Transverse colon (tissue), 4 donors: ENCODE measurements around the gene GNAS. TPM values are rescaled to one million over a fixed set of nuclear protein-coding genes. Genes with fewer than 3 reads are reported as not detected.
"Not testable (repeated sequence)": the region's sequence is repeated elsewhere in the genome, so short reads cannot be mapped to it uniquely, and the experiment has no call there.

Experiments used
- DNase-seq: peaks from one replicate; pipeline ENCODE4 v3.0.0-alpha.2; 2019
- H3K27ac ChIP-seq, 4 donors: fragments of 200-600 bp; sonication (generic); 2 replicates each; pipeline ENCODE4 v1.5.1; 2016 to 2018; ENCODE audit warnings: inconsistent platforms in 4 of 4
- H3K27me3 ChIP-seq: fragments of 200-600 bp; sonication (generic); 2 replicates; pipeline ENCODE4 v1.5.1; 2017; ENCODE audit warnings: inconsistent platforms
- H3K36me3 ChIP-seq, 4 donors: fragments of 200-600 bp; sonication (generic); 2 replicates each; pipeline ENCODE4 v1.5.1; 2017 to 2019; ENCODE audit warnings: inconsistent platforms in 4 of 4
- H3K4me1 ChIP-seq, 4 donors: fragments of 200-600 bp; sonication (generic); 2 replicates each; pipeline ENCODE4 v1.5.1; 2017 to 2020; ENCODE audit warnings: inconsistent platforms in 4 of 4
- H3K4me3 ChIP-seq, 4 donors: fragments of 200-600 bp; sonication (generic); 1 replicate in 1 of 4; 2 replicates in 3 of 4; pipeline versions ENCODE4 v1.5.1 to v1.6.1; 2017 to 2019; ENCODE audit warnings: inconsistent platforms in 4 of 4
- H3K9me3 ChIP-seq, 2 donors: fragments of 200-600 bp; sonication (generic); 2 replicates each; pipeline ENCODE4 v1.5.1; 2017 to 2019; ENCODE audit warnings: inconsistent platforms in 2 of 2
- EP300 ChIP-seq: sonication (generic); formaldehyde crosslinking; IDR thresholded peaks from one replicate; pipeline ENCODE4 v1.6.1; 2017; ENCODE audit warnings: antibody characterized with exemption, low read depth
- POLR2A ChIP-seq: fragments of 450-650 bp; IDR thresholded peaks from one replicate; pipeline ENCODE4 v1.6.1; 2016; ENCODE audit warnings: antibody characterized with exemption, mild to moderate bottlenecking, moderate library complexity
- POLR2AphosphoS5 ChIP-seq, 3 donors: sonication (generic); formaldehyde crosslinking; IDR thresholded peaks; one replicate each; pipeline ENCODE4 v1.6.1; 2016; ENCODE audit warnings: antibody characterized with exemption in 3 of 3
- WGBS, 2 donors: methylation state at CpG; one replicate each; pipeline ENCODE4 v1.1.5; 2018; ENCODE audit warnings: low coverage in 1 of 2; 5-methylcytosine and 5-hydroxymethylcytosine counted together
- in situ Hi-C, 4 donors: fragments of 200-750 bp; cut with MboI; loops; one replicate each; pipeline versions ENCODE4 v1.15.0 to v1.15.1; 2017; ENCODE audit warnings: low sequenced_read_pairs in 3 of 4, low pct_ligation_motif_present in 1 of 4, low pct_unique_long_range_greater_than_20kb in 1 of 4
- intact Hi-C: fragments of 100-400 bp; cut with DNase I; formaldehyde crosslinking; loops from one replicate; pipeline ENCODE4 v1.15.1; 2023; ENCODE audit warnings: low total_unique reads
- total RNA-seq, 4 donors: library from RNA; depleted of rRNA; stranded (reverse); fragments of >200 nt; gene quantifications; one replicate each; pipeline ENCODE4 v1.1.0, GENCODE V29; 2016
- TF ChIP-seq, protein P1 (sequence below), 5 experiments: fragments of 200-600 bp in 3 of 5; fragments of 450-650 bp in 2 of 5; sonication (generic) in 3 of 5; IDR thresholded peaks; 1 replicate in 2 of 5; 2 replicates in 3 of 5; pipeline ENCODE4 v1.5.1; 2016 to 2017; ENCODE audit warnings: antibody characterized with exemption in 5 of 5, inconsistent platforms in 3 of 5, mild to moderate bottlenecking in 2 of 5, moderate library complexity in 1 of 5

The GNAS gene
- total RNA-seq, 4 donors from 2014 or later = 501 to 716 (median 535) TPM

DNA sequence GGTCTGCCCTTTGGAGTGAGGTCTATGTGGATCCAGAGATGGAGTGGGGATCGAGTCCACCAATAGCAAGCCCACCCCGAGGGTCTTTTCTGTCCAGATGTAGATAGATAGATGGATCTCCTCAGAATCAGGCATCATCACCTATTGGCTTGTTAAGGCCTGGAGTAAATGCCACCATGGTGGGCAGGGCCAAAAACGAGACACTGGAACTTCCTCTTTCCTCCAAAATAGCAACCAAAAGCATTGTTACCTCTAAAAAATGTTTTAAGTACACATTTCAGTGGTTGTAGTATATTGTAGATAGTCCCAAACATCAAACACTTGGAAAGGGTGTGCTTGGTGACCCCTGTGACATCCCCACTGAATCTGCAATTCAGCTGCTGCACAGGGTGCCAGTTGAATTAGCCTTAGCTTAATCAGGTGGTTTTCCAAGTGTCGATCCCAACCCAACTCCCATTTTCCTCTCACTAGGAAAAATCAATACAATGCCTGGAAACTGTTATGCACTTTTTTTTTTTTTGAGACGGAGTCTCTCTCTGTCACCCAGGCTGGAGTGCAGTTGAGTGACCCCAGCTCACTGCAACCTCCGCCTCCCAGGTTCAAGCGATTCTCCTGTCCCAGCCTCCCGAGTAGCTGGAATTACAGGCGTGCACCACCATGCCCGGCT is 93.6 kb downstream of the GNAS start:
- 85 to 90% methylated on average over 2 to 10 of the region's 10 CpGs for WGBS, 2 donors

DNA sequence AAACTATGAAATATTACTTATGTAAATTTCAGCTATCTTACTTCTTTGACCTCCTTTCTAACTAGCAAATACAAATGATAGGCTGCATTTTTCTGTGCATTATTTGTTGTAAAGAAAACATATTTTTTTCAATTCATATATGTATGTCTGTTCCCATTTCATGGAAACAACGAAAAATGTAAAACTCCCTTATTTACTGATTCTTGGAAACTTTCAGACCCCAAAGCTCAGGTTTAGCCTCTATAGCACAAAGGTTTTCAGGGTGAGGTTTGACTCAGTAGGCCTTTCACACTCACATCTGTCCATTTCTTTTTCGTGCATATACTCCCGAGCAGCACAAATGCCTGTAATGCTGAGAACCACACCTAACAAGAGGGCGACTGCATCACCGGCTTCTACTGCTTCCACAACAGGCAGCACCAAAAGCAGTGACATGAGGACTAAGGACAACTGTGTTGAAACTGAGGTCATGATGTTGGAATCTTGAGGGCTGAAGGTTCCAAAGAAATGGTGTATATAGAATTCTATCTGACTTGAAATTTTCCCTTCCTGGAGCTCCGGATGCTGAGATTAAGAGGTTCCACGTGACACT is 95.4 kb downstream of the GNAS start:
- H3K9me3 ChIP-seq, H3K36me3 ChIP-seq, intact Hi-C loops, H3K4me1 ChIP-seq, H3K27ac ChIP-seq, DNase-seq, in situ Hi-C loops, H3K4me3 ChIP-seq, H3K27me3 ChIP-seq: not testable (repeated sequence)
- 69 to 77% methylated on average over 3 to 7 of the region's 7 CpGs for WGBS, 2 donors

More for the DNA sequence above, 93.6 kb downstream of the GNAS start:
- Histone ChIP-seq H3K36me3 (no peaks in the 10 kb centered on the region), H3K4me1 (no peaks in the 10 kb centered on the region), H3K27me3 (no peaks in the 10 kb centered on the region), H3K4me3 (no peak overlapping the region), H3K9me3 (no peaks in the 10 kb centered on the region), H3K27ac (no peak overlapping the region)
- no peak for DNase-seq
- intact Hi-C loops (no loop called here), in situ Hi-C loops (no loop called here)
- no peak for TF ChIP-seq POLR2AphosphoS5 (IDR thresholded peaks at IDR 0.05)
- no peak for TF ChIP-seq POLR2A
- TF ChIP-seq, protein P1, sequence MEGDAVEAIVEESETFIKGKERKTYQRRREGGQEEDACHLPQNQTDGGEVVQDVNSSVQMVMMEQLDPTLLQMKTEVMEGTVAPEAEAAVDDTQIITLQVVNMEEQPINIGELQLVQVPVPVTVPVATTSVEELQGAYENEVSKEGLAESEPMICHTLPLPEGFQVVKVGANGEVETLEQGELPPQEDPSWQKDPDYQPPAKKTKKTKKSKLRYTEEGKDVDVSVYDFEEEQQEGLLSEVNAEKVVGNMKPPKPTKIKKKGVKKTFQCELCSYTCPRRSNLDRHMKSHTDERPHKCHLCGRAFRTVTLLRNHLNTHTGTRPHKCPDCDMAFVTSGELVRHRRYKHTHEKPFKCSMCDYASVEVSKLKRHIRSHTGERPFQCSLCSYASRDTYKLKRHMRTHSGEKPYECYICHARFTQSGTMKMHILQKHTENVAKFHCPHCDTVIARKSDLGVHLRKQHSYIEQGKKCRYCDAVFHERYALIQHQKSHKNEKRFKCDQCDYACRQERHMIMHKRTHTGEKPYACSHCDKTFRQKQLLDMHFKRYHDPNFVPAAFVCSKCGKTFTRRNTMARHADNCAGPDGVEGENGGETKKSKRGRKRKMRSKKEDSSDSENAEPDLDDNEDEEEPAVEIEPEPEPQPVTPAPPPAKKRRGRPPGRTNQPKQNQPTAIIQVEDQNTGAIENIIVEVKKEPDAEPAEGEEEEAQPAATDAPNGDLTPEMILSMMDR (IDR thresholded peaks at IDR 0.05) = no peak
- TF ChIP-seq EP300 = no peak

DNA sequence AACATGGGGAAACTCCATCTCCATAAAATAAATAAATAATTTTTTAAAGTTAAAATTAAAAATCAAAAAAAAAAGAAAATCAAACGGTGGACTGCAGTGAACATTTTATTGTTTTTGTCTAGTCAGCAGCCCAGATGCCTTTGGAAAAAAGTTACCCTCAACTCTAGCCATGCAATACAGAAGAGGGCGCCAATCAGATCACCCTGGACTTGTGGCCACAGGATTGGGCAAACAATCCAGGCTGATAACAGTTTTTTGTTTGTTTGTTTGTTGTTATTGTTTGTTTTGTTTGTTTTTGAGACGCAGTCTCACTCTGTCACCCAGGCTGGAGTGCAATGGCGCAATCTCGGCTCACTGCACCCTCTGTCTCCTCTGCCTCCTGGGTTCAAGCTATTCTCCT is 98.1 kb downstream of the GNAS start:
- Histone ChIP-seq H3K4me1 (no peaks in the 10 kb centered on the region), H3K36me3 (no peaks in the 10 kb centered on the region), H3K4me3 (no peak overlapping the region), H3K9me3 (no peaks in the 10 kb centered on the region), H3K27me3 (no peaks in the 10 kb centered on the region), H3K27ac (no peak overlapping the region)
- in situ Hi-C loops = no loop called here
- TF ChIP-seq, protein P1 (IDR thresholded peaks at IDR 0.05) = peak in 1 of 5 experiments; percentile 4
- TF ChIP-seq EP300 = no peak
- no peak for TF ChIP-seq POLR2A
- intact Hi-C loops = no loop called here
- no peak for DNase-seq
- WGBS, 2 donors = 63 to 77% methylated on average over 3 to 5 of the region's 5 CpGs

DNA sequence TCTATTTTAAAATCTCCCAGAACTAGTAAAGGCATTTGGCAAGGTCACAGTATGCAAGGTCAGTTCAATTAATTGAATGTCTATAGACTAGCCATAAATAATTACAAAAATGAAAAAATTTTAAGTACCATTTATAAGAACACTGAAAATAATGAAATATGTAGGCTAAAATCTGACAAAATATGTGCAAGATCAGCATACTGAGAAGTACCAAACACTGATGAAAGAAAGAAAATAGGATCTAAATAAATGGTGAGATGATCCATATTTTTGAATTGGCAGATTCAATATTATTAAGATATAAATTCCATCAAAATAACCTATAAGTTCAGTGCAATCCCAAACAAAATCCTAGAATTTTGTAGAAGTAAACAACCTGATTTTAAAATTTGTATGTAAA is 100.5 kb downstream of the GNAS start:
- in situ Hi-C loops = no loop called here
- intact Hi-C loops = no loop called here

More for the DNA sequence above, 100.5 kb downstream of the GNAS start:
- Histone ChIP-seq H3K27me3 (no peaks in the 10 kb centered on the region), H3K9me3 (no peaks in the 10 kb centered on the region), H3K4me1 (no peaks in the 10 kb centered on the region), H3K27ac (no peak overlapping the region), H3K36me3 (no peaks in the 10 kb centered on the region), H3K4me3 (no peak overlapping the region)
- DNase-seq = no peak
- no peak for TF ChIP-seq POLR2A
- TF ChIP-seq POLR2AphosphoS5 (IDR thresholded peaks at IDR 0.05) = no peak
- TF ChIP-seq EP300 = no peak
- TF ChIP-seq, protein P1 (IDR thresholded peaks at IDR 0.05) = no peak
